Measurements from ENCODE around the gene LRCH3.

The LRCH3 gene

GRCh38 chr3:197746801-197747237 is 44.2 kb upstream of the LRCH3 start:
- H3K27me3 ChIP-seq (ENCODE audit: insufficient read depth, poor library complexity, severe bottlenecking), result no peaks in the 10 kb centered on the region
- no peak overlapping the region for H3K4me3 ChIP-seq (replicated peaks; ENCODE audit: insufficient read depth, low read length)
- TF ChIP-seq SPI1 (IDR thresholded peaks at IDR 0.05; ENCODE audit: borderline replicate concordance, low read depth) (peak; percentile 75; the same call in 1 of the 2 replicates), REST (IDR thresholded peaks at IDR 0.05; ENCODE audit: insufficient replicate concordance, low read depth) (no peak)
- peak; percentile 35 to 42 for DNase-seq (ENCODE audit: low read depth in 1 of 2, low spot score in 1 of 2)
- peak overlapping the region; percentile 22 for H3K27ac ChIP-seq (replicated peaks)

- TF ChIP-seq GABPA (IDR thresholded peaks at IDR 0.05; ENCODE audit: low read depth) (no peak), SPI1 (IDR thresholded peaks at IDR 0.05; ENCODE audit: borderline replicate concordance, low read depth) (no peak), POLR2AphosphoS5 (IDR thresholded peaks at IDR 0.05; ENCODE audit: low read depth) (no peak), CTCF (IDR thresholded peaks at IDR 0.05; ENCODE audit: insufficient read depth, low read length) (no peak), REST (IDR thresholded peaks at IDR 0.05; ENCODE audit: insufficient replicate concordance, low read depth) (no peak)
- Histone ChIP-seq H3K27ac (replicated peaks) (peak overlapping the region; percentile 51), H3K27me3 (ENCODE audit: insufficient read depth, poor library complexity, severe bottlenecking) (no peaks in the 10 kb centered on the region), H3K4me3 (replicated peaks; ENCODE audit: insufficient read depth, low read length) (peak overlapping the region; percentile 67; the same call in 1 of the 2 replicates)
- DNase-seq (ENCODE audit: low read depth in 1 of 2, low spot score in 1 of 2), result no peak
These were observed 42.3 kb upstream of the LRCH3 start for GRCh38 chr3:197748597-197749314.

- no peak for DNase-seq (ENCODE audit: low read depth in 1 of 2, low spot score in 1 of 2)
- TF ChIP-seq SPI1 (IDR thresholded peaks at IDR 0.05; ENCODE audit: borderline replicate concordance, low read depth) (no peak), GABPA (IDR thresholded peaks at IDR 0.05; ENCODE audit: low read depth) (no peak), POLR2AphosphoS5 (IDR thresholded peaks at IDR 0.05; ENCODE audit: low read depth) (no peak), REST (IDR thresholded peaks at IDR 0.05; ENCODE audit: insufficient replicate concordance, low read depth) (no peak), CTCF (IDR thresholded peaks at IDR 0.05; ENCODE audit: insufficient read depth, low read length) (no peak)
- peak overlapping the region; percentile 51 for H3K27ac ChIP-seq (replicated peaks)
- H3K4me3 ChIP-seq (replicated peaks; ENCODE audit: insufficient read depth, low read length), result peak overlapping the region; percentile 67
- H3K27me3 ChIP-seq (ENCODE audit: insufficient read depth, poor library complexity, severe bottlenecking), result no peaks in the 10 kb centered on the region
These were observed 41.8 kb upstream of the LRCH3 start for GRCh38 chr3:197749315-197749600.

All from HL-60 (cell line).